ENCODE data around the gene RAP1A. TPM values are rescaled to one million over a fixed set of nuclear protein-coding genes. Genes with fewer than 3 reads are reported as not detected.
A peak's percentile ranks its signal among the peaks of the same experiment; 100 is the strongest.

RAP1A gene
- total RNA-seq, 1 experiment from 2014 or later, result 68.7 TPM

- DNase-seq (ENCODE audit: low read depth), result no peak
Measured at GRCh38 chr1:111719135-111719534, 99.5 kb downstream of the RAP1A start.

- no peak for DNase-seq (ENCODE audit: low read depth)
Measured at GRCh38 chr1:111719674-111720132, 100.1 kb downstream of the RAP1A start.

- no peak for DNase-seq (ENCODE audit: low read depth)
Measured at GRCh38 chr1:111720274-111720976, 100.8 kb downstream of the RAP1A start.

GRCh38 chr1:111720977-111721786 is 101.6 kb downstream of the RAP1A start:
- peak; percentile 65 for DNase-seq (ENCODE audit: low read depth)

GRCh38 chr1:111723091-111723806 is 103.7 kb downstream of the RAP1A start:
- no peak for DNase-seq (ENCODE audit: low read depth)

GRCh38 chr1:111723871-111724270 is 104.3 kb downstream of the RAP1A start:
- DNase-seq (ENCODE audit: low read depth), result no peak

GRCh38 chr1:111725192-111725591 is 105.6 kb downstream of the RAP1A start:
- DNase-seq (ENCODE audit: low read depth), result no peak

GRCh38 chr1:111727056-111727455 is 107.5 kb downstream of the RAP1A start:
- no peak for DNase-seq (ENCODE audit: low read depth)

GRCh38 chr1:111729271-111729921 is 109.8 kb downstream of the RAP1A start:
- no peak for DNase-seq (ENCODE audit: low read depth)

GRCh38 chr1:111729946-111730681 is 110.5 kb downstream of the RAP1A start:
- no peak for DNase-seq (ENCODE audit: low read depth)

GRCh38 chr1:111730706-111731105 is 111.1 kb downstream of the RAP1A start:
- no peak for DNase-seq (ENCODE audit: low read depth)

- no peak for DNase-seq (ENCODE audit: low read depth)
Measured at GRCh38 chr1:111731956-111732355, 112.4 kb downstream of the RAP1A start.

- DNase-seq (ENCODE audit: low read depth), result no peak
Measured at GRCh38 chr1:111732718-111733117, 113.1 kb downstream of the RAP1A start.

- peak; percentile 97 for DNase-seq (ENCODE audit: low read depth)
Measured at GRCh38 chr1:111733183-111733991, 113.8 kb downstream of the RAP1A start.

- DNase-seq (ENCODE audit: low read depth), result no peak
Measured at GRCh38 chr1:111733992-111734341, 114.4 kb downstream of the RAP1A start.

GRCh38 chr1:111734426-111734825 is 114.8 kb downstream of the RAP1A start:
- DNase-seq (ENCODE audit: low read depth), result no peak

- no peak for DNase-seq (ENCODE audit: low read depth)
Measured at GRCh38 chr1:111734856-111735255, 115.3 kb downstream of the RAP1A start.

GRCh38 chr1:111735321-111735720 is 115.7 kb downstream of the RAP1A start:
- no peak for DNase-seq (ENCODE audit: low read depth)

GRCh38 chr1:111735858-111736544 is 116.4 kb downstream of the RAP1A start:
- DNase-seq (ENCODE audit: low read depth), result peak; percentile 38
